CD14-positive monocyte (primary cell): Measurements from ENCODE around the gene EML1. TPM values are rescaled to one million over a fixed set of nuclear protein-coding genes. Genes with fewer than 3 reads are reported as not detected.
A peak's percentile ranks its signal among the peaks of the same experiment; 100 is the strongest.

Source experiments
- DNase-seq, 3 donors: peaks; one replicate each; pipeline ENCODE4 v3.0.0-alpha.2; 2011 to 2022
- H2AFZ ChIP-seq: 2 replicates; pipeline ENCODE4 v1.6.0; 2012; ENCODE audit warnings: mild to moderate bottlenecking, low read depth, low read length, inconsistent platforms; ENCODE audit not compliant: insufficient read depth, poor library complexity, severe bottlenecking
- H3K27ac ChIP-seq, 2 donors: 1 replicate in 1 of 2; 2 replicates in 1 of 2; pipeline ENCODE4 v1.5.1; 2012 to 2013; ENCODE audit warnings: low read length in 2 of 2, control low read depth in 1 of 2, inconsistent platforms in 1 of 2, low read depth in 1 of 2, mild to moderate bottlenecking in 1 of 2
- H3K27me3 ChIP-seq, 2 donors: one replicate each; pipeline versions ENCODE4 v1.6.0 to v1.6.1; 2011 to 2013; ENCODE audit warnings: low read length in 2 of 2; ENCODE audit not compliant: control insufficient read depth in 2 of 2, insufficient read depth in 2 of 2
- H3K36me3 ChIP-seq, 2 donors: replicated peaks in 1 of 2; 1 replicate in 1 of 2; 2 replicates in 1 of 2; pipeline versions ENCODE4 v1.5.1 to v1.6.1; 2012 to 2013; ENCODE audit warnings: low read length in 2 of 2, control low read depth in 1 of 2, inconsistent platforms in 1 of 2, mild to moderate bottlenecking in 1 of 2; ENCODE audit not compliant: insufficient read depth in 2 of 2, control insufficient read depth in 1 of 2
- H3K4me1 ChIP-seq, 2 donors: 1 replicate in 1 of 2; 2 replicates in 1 of 2; pipeline versions ENCODE4 v1.5.1 to v1.6.1; 2012 to 2013; ENCODE audit warnings: low read length in 2 of 2, control low read depth in 1 of 2, inconsistent platforms in 1 of 2, mild to moderate bottlenecking in 1 of 2, moderate library complexity in 1 of 2; ENCODE audit not compliant: insufficient read depth in 2 of 2, control insufficient read depth in 1 of 2
- H3K4me2 ChIP-seq: replicated peaks from 2 replicates; pipeline ENCODE3; 2012; ENCODE audit warnings: low read length, moderate library complexity, mild to moderate bottlenecking; ENCODE audit not compliant: poor library complexity, severe bottlenecking; ENCODE audit errors: extremely low read depth
- H3K4me3 ChIP-seq, 3 experiments: fragments of 200-600 bp in 1 of 3; sonication (generic) in 1 of 3; replicated peaks in 1 of 3; 1 replicate in 2 of 3; 2 replicates in 1 of 3; pipeline ENCODE4 v1.5.1; 2011 to 2013; ENCODE audit warnings: low read length in 3 of 3, mild to moderate bottlenecking in 3 of 3, control low read depth in 2 of 3, low read depth in 2 of 3, inconsistent platforms in 1 of 3, moderate library complexity in 1 of 3
- H3K79me2 ChIP-seq: 2 replicates; pipeline ENCODE4 v1.6.0; 2012; ENCODE audit warnings: mild to moderate bottlenecking, control low read depth, inconsistent platforms, low read length, moderate library complexity; ENCODE audit not compliant: insufficient read depth
- H3K9ac ChIP-seq: 2 replicates; pipeline ENCODE4 v1.6.0; 2017; ENCODE audit warnings: low read length, mild to moderate bottlenecking; ENCODE audit not compliant: insufficient read depth, poor library complexity, severe bottlenecking
- H3K9me3 ChIP-seq, 2 donors: replicated peaks in 1 of 2; 1 replicate in 1 of 2; 2 replicates in 1 of 2; pipeline versions ENCODE4 v1.5.1 to v1.6.1; 2012 to 2013; ENCODE audit warnings: low read length in 2 of 2, control low read depth in 1 of 2; ENCODE audit not compliant: control insufficient read depth in 1 of 2, insufficient read depth in 1 of 2
- H4K20me1 ChIP-seq: 2 replicates; pipeline ENCODE4 v1.6.0; 2012; ENCODE audit warnings: mild to moderate bottlenecking, low read length, control low read depth, moderate library complexity; ENCODE audit not compliant: insufficient read depth
- H3K27ac Mint-ChIP-seq, 7 donors: one replicate each; pipeline ENCODE4 v1.8.0; 2020; ENCODE audit warnings: mild to moderate bottlenecking in 7 of 7, mixed read lengths in 7 of 7, moderate library complexity in 6 of 7, inconsistent platforms in 2 of 7
- H3K27me3 Mint-ChIP-seq, 3 donors: one replicate each; pipeline ENCODE4 v1.8.0; 2021 to 2022; ENCODE audit warnings: low read depth in 3 of 3, mild to moderate bottlenecking in 3 of 3, mixed read lengths in 3 of 3, moderate library complexity in 3 of 3, inconsistent platforms in 1 of 3
- H3K36me3 Mint-ChIP-seq, 2 donors: one replicate each; pipeline ENCODE4 v1.8.0; 2020; ENCODE audit warnings: mixed read lengths in 2 of 2, inconsistent platforms in 1 of 2, mild to moderate bottlenecking in 1 of 2
- H3K4me1 Mint-ChIP-seq: one replicate; pipeline ENCODE4 v1.8.0; 2020; ENCODE audit warnings: mild to moderate bottlenecking, mixed read lengths
- H3K4me3 Mint-ChIP-seq, 2 donors: one replicate each; pipeline ENCODE4 v1.8.0; 2020; ENCODE audit warnings: mild to moderate bottlenecking in 2 of 2, mixed read lengths in 2 of 2, moderate library complexity in 1 of 2
- H3K9me3 Mint-ChIP-seq, 7 donors: one replicate each; pipeline ENCODE4 v1.8.0; 2020 to 2022; ENCODE audit warnings: mixed read lengths in 7 of 7, mild to moderate bottlenecking in 6 of 7, moderate library complexity in 6 of 7, inconsistent platforms in 2 of 7
- CTCF ChIP-seq: fragments of 200-600 bp; IDR thresholded peaks from one replicate; pipeline ENCODE4 v1.8.0; 2022; ENCODE audit warnings: antibody characterized with exemption, mild to moderate bottlenecking
- WGBS: methylation state at CpG from one replicate; pipeline ENCODE4 v1.1.5; 2013; ENCODE audit warnings: missing lambda C conversion rate; ENCODE audit not compliant: insufficient coverage; 5-methylcytosine and 5-hydroxymethylcytosine counted together
- intact Hi-C, 2 donors: fragments of 100-400 bp; cut with micrococcal nuclease; formaldehyde crosslinking; loops; one replicate each; pipeline versions ENCODE4 v1.15.0 to v1.15.1; 2023
- polyA plus RNA-seq, 3 donors: library from polyadenylated mRNA; depleted of rRNA in 1 of 3; unstranded in 2 of 3; stranded (reverse) in 1 of 3; fragments of 300-500 nt in 2 of 3; fragments of >200 nt in 1 of 3; fragmentation: Illumina TruSeq in 2 of 3; gene quantifications; 1 replicate in 2 of 3; 2 replicates in 1 of 3; pipeline ENCODE4 v1.2.3, GENCODE V29; 2012 to 2021

Gene EML1
- polyA plus RNA-seq, 3 donors: not detected

- Histone ChIP-seq H2AFZ (no peak overlapping the region), H3K4me1 (no peaks in the 10 kb centered on the region), H4K20me1 (no peaks in the 10 kb centered on the region), H3K36me3 (no peaks in the 10 kb centered on the region), H3K4me2 (no peak overlapping the region), H3K4me3 (no peak overlapping the region), H3K79me2 (no peaks in the 10 kb centered on the region), H3K9ac (no peak overlapping the region), H3K27me3 (peaks cover 0 to 22% of the 10 kb centered on the region in 2 donors), H3K9me3 (no peaks in the 10 kb centered on the region), H3K27ac (no peak overlapping the region)
- intact Hi-C loops: no loop called here
- Mint-ChIP-seq H3K27me3 (peaks cover 23 to 39% (median 28%) of the 10 kb centered on the region in 3 donors), H3K36me3 (no peaks in the 10 kb centered on the region), H3K4me1 (peaks cover 2% of the 10 kb centered on the region), H3K4me3 (peak overlapping the region in 1 of 2 donors; percentile 40), H3K27ac (no peak overlapping the region), H3K9me3 (no peaks in the 10 kb centered on the region)
- TF ChIP-seq CTCF: no peak
- DNase-seq: no peak
- WGBS: 28% methylated on average over 14 of the region's 16 CpGs
These were observed 39.7 kb upstream of the EML1 start for GRCh38 chr14:99753225-99754140.

- H3K36me3 ChIP-seq: no peaks in the 10 kb centered on the region
- no peaks in the 10 kb centered on the region for H3K9me3 Mint-ChIP-seq
- TF ChIP-seq CTCF: no peak
- no peak for DNase-seq
- 87% methylated on average over 17 of the region's 24 CpGs for WGBS
- no peak overlapping the region for H3K4me3 ChIP-seq
- peaks cover 24 to 38% (median 28%) of the 10 kb centered on the region in 3 donors for H3K27me3 Mint-ChIP-seq
- intact Hi-C loops: no loop called here
- no peak overlapping the region for H3K9ac ChIP-seq
- no peaks in the 10 kb centered on the region for H3K79me2 ChIP-seq
- H3K4me3 Mint-ChIP-seq: no peak overlapping the region
- no peak overlapping the region for H2AFZ ChIP-seq
- no peaks in the 10 kb centered on the region for H4K20me1 ChIP-seq
- H3K9me3 ChIP-seq: no peaks in the 10 kb centered on the region
- H3K27me3 ChIP-seq: peaks cover 0 to 22% of the 10 kb centered on the region in 2 donors
- no peak overlapping the region for H3K4me2 ChIP-seq
- H3K27ac Mint-ChIP-seq: no peak overlapping the region
- peaks cover 2% of the 10 kb centered on the region for H3K4me1 Mint-ChIP-seq
- H3K27ac ChIP-seq: no peak overlapping the region
- H3K36me3 Mint-ChIP-seq: no peaks in the 10 kb centered on the region
- H3K4me1 ChIP-seq: no peaks in the 10 kb centered on the region
These were observed 38.8 kb upstream of the EML1 start for GRCh38 chr14:99754141-99755067.
